KG1 (cell line): ENCODE measurements around the gene ROCK2.

ENCODE experiments used
- DNase-seq: peaks from one replicate; lab custom pipeline; 2025; lab: John Stamatoyannopoulos, UW

The ROCK2 gene

GRCh38 chr2:11154016-11154922 is 190.2 kb downstream of the ROCK2 start:
- no peak for DNase-seq

GRCh38 chr2:11152591-11152990 is 191.8 kb downstream of the ROCK2 start:
- no peak for DNase-seq

GRCh38 chr2:11147263-11147662 is 197.2 kb downstream of the ROCK2 start:
- DNase-seq: no peak

- no peak for DNase-seq
Measured at GRCh38 chr2:11146076-11146475, 198.4 kb downstream of the ROCK2 start.

- no peak for DNase-seq
Measured at GRCh38 chr2:11145350-11145749, 199.1 kb downstream of the ROCK2 start.

- no peak for DNase-seq
Measured at GRCh38 chr2:11144738-11145079, 199.7 kb downstream of the ROCK2 start.

GRCh38 chr2:11144077-11144737 is 200.2 kb downstream of the ROCK2 start:
- no peak for DNase-seq

- no peak for DNase-seq
Measured at GRCh38 chr2:11142987-11143386, 201.4 kb downstream of the ROCK2 start.

GRCh38 chr2:11142330-11142729 is 202.1 kb downstream of the ROCK2 start:
- DNase-seq: no peak

- DNase-seq: no peak
Measured at GRCh38 chr2:11141319-11141718, 203.1 kb downstream of the ROCK2 start.

GRCh38 chr2:11140492-11140891 is 203.9 kb downstream of the ROCK2 start:
- DNase-seq: no peak

GRCh38 chr2:11134349-11134748 is 210.1 kb downstream of the ROCK2 start:
- DNase-seq: no peak

GRCh38 chr2:11133936-11134320 is 210.5 kb downstream of the ROCK2 start:
- DNase-seq: no peak

GRCh38 chr2:11133238-11133935 is 211.0 kb downstream of the ROCK2 start:
- no peak for DNase-seq

- no peak for DNase-seq
Measured at GRCh38 chr2:11132036-11132671, 212.3 kb downstream of the ROCK2 start.

- DNase-seq: no peak
Measured at GRCh38 chr2:11131166-11131920, 213.1 kb downstream of the ROCK2 start.
